NCI-H128 (cell line): ENCODE measurements around the gene CIAO2A.
"Not testable (repeated sequence)": the region's sequence is repeated elsewhere in the genome, so short reads cannot be mapped to it uniquely, and the experiment has no call there.

Experiments used
- DNase-seq: peaks from one replicate; lab custom pipeline; 2025; ENCODE audit not compliant: unreplicated experiment; lab: John Stamatoyannopoulos, UW

Gene CIAO2A

GRCh38 chr15:64093627-64094417 lies at the start of gene CIAO2A:
TSS of gene CIAO2A (minus strand) at chr15:64093838. CDS start at chr15:64093768, 70 bp downstream.
- DNase-seq: peak; percentile 94

- no peak for DNase-seq
Measured at GRCh38 chr15:64143276-64143675, 49.6 kb upstream of the CIAO2A start.

GRCh38 chr15:64141798-64142512 lies 48.3 kb upstream of the CIAO2A start:
- no peak for DNase-seq

- no peak for DNase-seq
Measured at GRCh38 chr15:64138331-64138941, 44.8 kb upstream of the CIAO2A start.

- DNase-seq: no peak
Measured at GRCh38 chr15:64137226-64137833, 43.7 kb upstream of the CIAO2A start.

- no peak for DNase-seq
Measured at GRCh38 chr15:64136347-64136746, 42.7 kb upstream of the CIAO2A start.

- DNase-seq: no peak
Measured at GRCh38 chr15:64134345-64134829, 40.7 kb upstream of the CIAO2A start.

- no peak for DNase-seq
Measured at GRCh38 chr15:64133623-64134344, 40.1 kb upstream of the CIAO2A start.

GRCh38 chr15:64132217-64132616 lies 38.6 kb upstream of the CIAO2A start:
- DNase-seq: no peak

GRCh38 chr15:64131547-64131946 lies 37.9 kb upstream of the CIAO2A start:
- no peak for DNase-seq

- DNase-seq: no peak
Measured at GRCh38 chr15:64130159-64130558, 36.5 kb upstream of the CIAO2A start.

GRCh38 chr15:64127521-64128270 lies 34.1 kb upstream of the CIAO2A start:
- DNase-seq: no peak

GRCh38 chr15:64125978-64126377 lies 32.3 kb upstream of the CIAO2A start:
- DNase-seq: no peak

- DNase-seq: no peak
Measured at GRCh38 chr15:64122936-64123351, 29.3 kb upstream of the CIAO2A start.

GRCh38 chr15:64122444-64122843 lies 28.8 kb upstream of the CIAO2A start:
- no peak for DNase-seq

- DNase-seq: no peak
Measured at GRCh38 chr15:64121614-64122013, 28.0 kb upstream of the CIAO2A start.

- DNase-seq: not testable (repeated sequence)
Measured at GRCh38 chr15:64120322-64120721, 26.7 kb upstream of the CIAO2A start.

GRCh38 chr15:64117759-64118487 lies 24.3 kb upstream of the CIAO2A start:
- DNase-seq: no peak

GRCh38 chr15:64112904-64113303 lies 19.3 kb upstream of the CIAO2A start:
- DNase-seq: no peak
